AG10803 (cell line): Measurements from ENCODE around the gene TSPYL1.
A peak's percentile ranks its signal among the peaks of the same experiment; 100 is the strongest.
"Not testable (repeated sequence)": the region's sequence is repeated elsewhere in the genome, so short reads cannot be mapped to it uniquely, and the experiment has no call there.

Source experiments
- DNase-seq: peaks from one replicate; pipeline ENCODE4 v3.0.0; 2010; ENCODE audit warnings: low read depth
- H3K4me3 ChIP-seq: 2 replicates; pipeline ENCODE4 v1.5.1; 2011; ENCODE audit warnings: mild to moderate bottlenecking, low read length, control low read depth
- CTCF ChIP-seq: conservative IDR thresholded peaks from 2 replicates; pipeline ENCODE4 v1.5.1; 2011; ENCODE audit warnings: mild to moderate bottlenecking, low read length, control low read depth, inconsistent platforms

TSPYL1 gene

GRCh38 chr6:116279232-116280160 is at the start of gene TSPYL1:
TSPYL1 (minus strand) TSS chr6:116279930; CDS start chr6:116279830, 100 bp downstream.
- 0 out of 2 replicates have a peak, but pooled peaks have one; percentile 15 for TF ChIP-seq CTCF
- H3K4me3 ChIP-seq: peak within 1 kb of the TSS; percentile 87
- peak; percentile 96 for DNase-seq

DNA sequence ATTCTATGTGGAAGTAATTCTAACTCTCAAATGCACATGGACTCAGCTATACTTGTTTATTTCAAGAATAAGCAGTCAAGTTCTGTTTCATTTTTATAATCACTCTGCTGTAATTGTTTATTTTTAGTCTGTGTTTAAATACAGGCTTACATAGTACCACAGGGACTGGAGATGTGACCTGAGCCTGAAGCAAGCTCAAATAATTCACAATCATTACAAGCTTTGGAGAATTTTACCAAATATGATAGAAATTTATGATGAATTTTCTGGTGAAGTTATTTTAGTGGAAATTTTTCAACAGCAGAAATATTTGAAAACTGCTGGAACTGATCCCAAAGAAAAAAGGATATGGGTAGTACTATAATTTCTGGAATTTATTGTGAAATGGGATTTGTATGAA is 49.4 kb upstream of the TSPYL1 start:
- peak; percentile 43 for DNase-seq
- H3K4me3 ChIP-seq: no peak overlapping the region
- TF ChIP-seq CTCF: no peak

GRCh38 chr6:116328528-116328903 is 48.8 kb upstream of the TSPYL1 start:
- peak; percentile 60 for DNase-seq
- H3K4me3 ChIP-seq: no peak overlapping the region
- no peak for TF ChIP-seq CTCF

DNA sequence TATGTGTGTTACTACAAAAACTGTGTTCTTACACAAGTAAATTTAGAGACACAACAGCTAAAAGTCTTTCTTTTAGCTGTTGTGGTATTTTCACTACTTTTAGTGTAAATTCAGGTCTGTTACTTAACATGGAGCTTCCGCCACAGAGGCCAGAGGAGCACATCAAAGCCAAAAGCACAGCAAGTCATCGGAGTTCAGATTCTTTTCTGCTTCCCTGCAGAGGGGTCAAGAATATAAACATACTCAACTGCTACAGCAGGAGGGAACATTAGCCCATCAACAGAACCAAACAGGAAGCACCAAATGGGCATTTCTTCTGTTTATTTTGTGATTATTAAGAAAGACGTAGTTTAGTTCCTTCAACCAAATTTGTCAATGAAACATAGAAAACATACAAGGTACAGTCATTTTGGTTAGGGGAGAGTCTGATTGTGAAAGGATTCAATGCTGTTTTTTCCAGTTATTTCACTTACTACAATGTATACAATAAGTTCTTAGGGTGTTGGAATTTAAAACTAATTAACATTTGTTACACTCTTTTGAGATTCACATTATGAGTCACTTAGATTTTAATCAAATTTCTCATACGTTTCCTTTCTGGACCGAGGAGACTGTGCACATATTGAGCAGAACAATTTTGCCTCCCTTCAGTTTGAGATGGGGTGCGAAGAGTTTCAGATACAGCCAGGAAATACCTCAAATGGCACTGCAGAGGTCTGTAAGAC is 48.2 kb upstream of the TSPYL1 start:
- no peak for TF ChIP-seq CTCF
- no peak overlapping the region for H3K4me3 ChIP-seq
- DNase-seq: no peak

DNA sequence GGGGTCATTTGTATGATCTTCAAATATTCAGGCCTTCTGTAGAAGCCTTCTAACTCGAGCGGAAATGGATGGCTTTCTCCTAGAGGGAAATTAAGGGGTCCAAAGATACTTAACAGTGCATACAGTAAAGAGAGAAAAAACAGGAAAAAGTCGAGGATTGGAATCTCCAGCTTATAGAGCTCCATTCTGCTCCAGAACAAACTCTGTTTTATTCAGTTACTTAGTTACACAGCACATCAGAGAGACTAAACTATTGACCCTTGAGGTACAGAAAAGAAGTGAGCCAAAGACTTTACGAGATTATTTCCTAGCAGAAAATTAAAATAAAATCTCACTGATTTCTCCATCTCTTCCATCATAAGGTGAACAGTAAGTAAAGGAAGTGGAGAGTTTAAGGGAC is 47.3 kb upstream of the TSPYL1 start:
- no peak for TF ChIP-seq CTCF
- DNase-seq: no peak
- H3K4me3 ChIP-seq: no peak overlapping the region

- H3K4me3 ChIP-seq: no peak overlapping the region
- DNase-seq: peak; percentile 15
- TF ChIP-seq CTCF: no peak
Measured at GRCh38 chr6:116326181-116326671, 46.5 kb upstream of the TSPYL1 start.

- not testable (repeated sequence) for H3K4me3 ChIP-seq, DNase-seq
Measured at GRCh38 chr6:116325634-116326132, 46.0 kb upstream of the TSPYL1 start.
